ENCODE results near the gene PMAIP1. TPM values are rescaled to one million over a fixed set of nuclear protein-coding genes. Genes with fewer than 3 reads are reported as not detected.

The PMAIP1 gene
- polyA plus RNA-seq, 3 donors: 40.8 to 56.6 (median 55.7) TPM

GRCh38 chr18:59902131-59902992 is 2.6 kb downstream of the PMAIP1 start:
- Histone ChIP-seq H3K4me3 (replicated peaks in 1 of 3; ENCODE audit: low read depth in 2 of 3, low read length in 3 of 3) (peak overlapping the region in 1 of 3 experiments; percentile 95), H3K4me2 (replicated peaks; ENCODE audit: extremely low read depth, low read length, poor library complexity, severe bottlenecking) (peak overlapping the region; percentile 84), H3K27me3 (ENCODE audit: control insufficient read depth in 2 of 2, insufficient read depth in 2 of 2, low read length in 2 of 2) (no peaks in the 10 kb centered on the region), H3K9me3 (replicated peaks in 1 of 2; ENCODE audit: control insufficient read depth in 1 of 2, insufficient read depth in 1 of 2, low read length in 2 of 2) (no peaks in the 10 kb centered on the region), H3K79me2 (ENCODE audit: insufficient read depth, low read length) (peaks cover 61% of the 10 kb centered on the region), H2AFZ (ENCODE audit: insufficient read depth, low read depth, low read length, poor library complexity, severe bottlenecking) (no peak overlapping the region), H3K36me3 (replicated peaks in 1 of 2; ENCODE audit: control insufficient read depth in 1 of 2, insufficient read depth in 2 of 2, low read length in 2 of 2) (peaks cover 11 to 12% of the 10 kb centered on the region in 2 donors), H3K27ac (ENCODE audit: low read depth in 1 of 2, low read length in 2 of 2) (no peak overlapping the region), H3K4me1 (ENCODE audit: control insufficient read depth in 1 of 2, insufficient read depth in 2 of 2, low read length in 2 of 2) (peaks cover 54 to 81% of the 10 kb centered on the region in 2 donors), H3K9ac (ENCODE audit: insufficient read depth, low read length, poor library complexity, severe bottlenecking) (no peak overlapping the region), H4K20me1 (ENCODE audit: insufficient read depth, low read length) (peaks cover 13% of the 10 kb centered on the region)
- no peak for TF ChIP-seq CTCF (IDR thresholded peaks at IDR 0.05)
- H3K27ac Mint-ChIP-seq: no peak overlapping the region
- peaks cover 74% of the 10 kb centered on the region for H3K4me1 Mint-ChIP-seq
- WGBS (ENCODE audit: insufficient coverage): no CpG with 5 or more reads among the region's 8 CpGs
- H3K9me3 Mint-ChIP-seq: no peaks in the 10 kb centered on the region
- peak in 1 of 3 donors; percentile 33 for DNase-seq
- intact Hi-C loops (cut with micrococcal nuclease): no loop called here
- peaks cover 0 to 4% (median 3%) of the 10 kb centered on the region in 3 donors for H3K27me3 Mint-ChIP-seq (ENCODE audit: low read depth in 3 of 3)
- H3K4me3 Mint-ChIP-seq: peak overlapping the region in 1 of 2 donors; percentile 96
- H3K36me3 Mint-ChIP-seq: peaks cover 11 to 15% of the 10 kb centered on the region in 2 donors

GRCh38 chr18:59902993-59903610 is 3.3 kb downstream of the PMAIP1 start:
- Histone ChIP-seq H3K4me3 (replicated peaks in 1 of 3; ENCODE audit: low read depth in 2 of 3, low read length in 3 of 3) (peak overlapping the region in 1 of 3 experiments; percentile 95), H3K27ac (ENCODE audit: low read depth in 1 of 2, low read length in 2 of 2) (no peak overlapping the region)
- no peak for TF ChIP-seq CTCF (IDR thresholded peaks at IDR 0.05)

More at GRCh38 chr18:59902993-59903610, 3.3 kb downstream of the PMAIP1 start:
- no peak overlapping the region for H3K4me3 Mint-ChIP-seq
- peaks cover 11 to 15% of the 10 kb centered on the region in 2 donors for H3K36me3 Mint-ChIP-seq
- peaks cover 78% of the 10 kb centered on the region for H3K4me1 Mint-ChIP-seq
- no peaks in the 10 kb centered on the region for H3K9me3 Mint-ChIP-seq
- peaks cover 13% of the 10 kb centered on the region for H4K20me1 ChIP-seq (ENCODE audit: insufficient read depth, low read length)
- peaks cover 60 to 85% of the 10 kb centered on the region in 2 donors for H3K4me1 ChIP-seq (ENCODE audit: control insufficient read depth in 1 of 2, insufficient read depth in 2 of 2, low read length in 2 of 2)
- peaks cover 0 to under 1% (median 0%) of the 10 kb centered on the region in 3 donors for H3K27me3 Mint-ChIP-seq (ENCODE audit: low read depth in 3 of 3)
- no peaks in the 10 kb centered on the region for H3K27me3 ChIP-seq (ENCODE audit: control insufficient read depth in 2 of 2, insufficient read depth in 2 of 2, low read length in 2 of 2)
- peaks cover 55% of the 10 kb centered on the region for H3K79me2 ChIP-seq (ENCODE audit: insufficient read depth, low read length)
- peak overlapping the region in 4 of 7 donors; percentile 10 to 61 (median 26) for H3K27ac Mint-ChIP-seq
- no peak overlapping the region for H3K9ac ChIP-seq (ENCODE audit: insufficient read depth, low read length, poor library complexity, severe bottlenecking)
- no peaks in the 10 kb centered on the region for H3K9me3 ChIP-seq (replicated peaks in 1 of 2; ENCODE audit: control insufficient read depth in 1 of 2, insufficient read depth in 1 of 2, low read length in 2 of 2)
- H3K36me3 ChIP-seq (replicated peaks in 1 of 2; ENCODE audit: control insufficient read depth in 1 of 2, insufficient read depth in 2 of 2, low read length in 2 of 2): peaks cover 11 to 12% of the 10 kb centered on the region in 2 donors
- peak overlapping the region; percentile 9 for H3K4me2 ChIP-seq (replicated peaks; ENCODE audit: extremely low read depth, low read length, poor library complexity, severe bottlenecking)
- no peak overlapping the region for H2AFZ ChIP-seq (ENCODE audit: insufficient read depth, low read depth, low read length, poor library complexity, severe bottlenecking)
- intact Hi-C loops (cut with micrococcal nuclease): no loop called here
- 94% methylated on average over 3 of the region's 8 CpGs for WGBS (ENCODE audit: insufficient coverage)
- no peak for DNase-seq

Data from CD14-positive monocyte (primary cell).